MM.1S (cell line): ENCODE data around the gene CYYR1.

Experiments used
- DNase-seq: peaks from one replicate; pipeline ENCODE4 v3.0.0-alpha.2; 2015
- H2AFZ ChIP-seq: fragments of 300-600 bp; sonication (generic); 2 replicates; pipeline ENCODE4 v1.6.0; 2016; ENCODE audit warnings: antibody characterized with exemption, low read length
- H3F3A ChIP-seq: fragments of 300-600 bp; sonication (generic); 2 replicates; pipeline ENCODE4 v1.6.1; 2016; ENCODE audit warnings: mild to moderate bottlenecking, antibody characterized with exemption, low read length, moderate library complexity, mixed read lengths; ENCODE audit not compliant: insufficient read depth
- H3K27ac ChIP-seq: fragments of 300-600 bp; sonication (generic); 2 replicates; pipeline ENCODE4 v1.5.1; 2016; ENCODE audit warnings: mild to moderate bottlenecking, low read length
- H3K27me3 ChIP-seq: fragments of 300-600 bp; sonication (generic); replicated peaks from 2 replicates; pipeline ENCODE4 v1.6.0; 2016; ENCODE audit warnings: low read length; ENCODE audit not compliant: insufficient read depth
- H3K36me3 ChIP-seq: fragments of 300-600 bp; sonication (generic); replicated peaks from 2 replicates; pipeline ENCODE4 v1.6.1; 2016; ENCODE audit warnings: mild to moderate bottlenecking, low read length, mixed read lengths; ENCODE audit not compliant: insufficient read depth
- H3K4me1 ChIP-seq: fragments of 300-600 bp; sonication (generic); 2 replicates; pipeline ENCODE4 v1.6.1; 2016; ENCODE audit warnings: low read length, mixed read lengths
- H3K4me2 ChIP-seq: fragments of 300-600 bp; sonication (generic); 2 replicates; pipeline ENCODE4 v1.6.0; 2016; ENCODE audit warnings: low read depth, low read length
- H3K4me3 ChIP-seq: fragments of 300-600 bp; sonication (generic); 2 replicates; pipeline ENCODE4 v1.5.1; 2016; ENCODE audit warnings: low read length, mixed read lengths
- H3K79me2 ChIP-seq: fragments of 300-600 bp; sonication (generic); 2 replicates; pipeline ENCODE4 v1.6.1; 2016; ENCODE audit warnings: mixed run types, low read length, mixed read lengths
- H3K9ac ChIP-seq: fragments of 300-600 bp; sonication (generic); 2 replicates; pipeline ENCODE4 v1.6.1; 2016; ENCODE audit warnings: low read length, mixed read lengths
- H3K9me2 ChIP-seq: fragments of 300-600 bp; sonication (generic); replicated peaks from 2 replicates; pipeline ENCODE4 v1.6.1; 2016; ENCODE audit warnings: mild to moderate bottlenecking, low read length, mixed read lengths; ENCODE audit not compliant: insufficient read depth
- H3K9me3 ChIP-seq: fragments of 300-600 bp; sonication (generic); replicated peaks from 2 replicates; pipeline ENCODE4 v1.6.1; 2016; ENCODE audit warnings: mild to moderate bottlenecking, low read length, mixed read lengths; ENCODE audit not compliant: insufficient read depth
- H4K20me1 ChIP-seq: fragments of 300-600 bp; sonication (generic); 2 replicates; pipeline ENCODE4 v1.6.1; 2016; ENCODE audit warnings: mild to moderate bottlenecking, low read length, moderate library complexity, mixed read lengths; ENCODE audit not compliant: insufficient read depth
- EZH2 ChIP-seq: fragments of 300-600 bp; sonication (generic); optimal IDR thresholded peaks from 2 replicates; pipeline ENCODE3; 2017; ENCODE audit warnings: low read depth, mild to moderate bottlenecking, antibody characterized with exemption, low read length, mixed read lengths
- EZH2phosphoT487 ChIP-seq: fragments of 300-600 bp; sonication (generic); IDR thresholded peaks from 2 replicates; pipeline ENCODE4 v1.6.1; 2018; ENCODE audit warnings: antibody characterized with exemption, low read length
- TF ChIP-seq, protein P1 (sequence below): fragments of 300-600 bp; sonication (generic); IDR thresholded peaks from 2 replicates; pipeline ENCODE4 v1.5.1; 2016; ENCODE audit warnings: antibody characterized with exemption, low read length, mixed read lengths

The CYYR1 gene

DNA sequence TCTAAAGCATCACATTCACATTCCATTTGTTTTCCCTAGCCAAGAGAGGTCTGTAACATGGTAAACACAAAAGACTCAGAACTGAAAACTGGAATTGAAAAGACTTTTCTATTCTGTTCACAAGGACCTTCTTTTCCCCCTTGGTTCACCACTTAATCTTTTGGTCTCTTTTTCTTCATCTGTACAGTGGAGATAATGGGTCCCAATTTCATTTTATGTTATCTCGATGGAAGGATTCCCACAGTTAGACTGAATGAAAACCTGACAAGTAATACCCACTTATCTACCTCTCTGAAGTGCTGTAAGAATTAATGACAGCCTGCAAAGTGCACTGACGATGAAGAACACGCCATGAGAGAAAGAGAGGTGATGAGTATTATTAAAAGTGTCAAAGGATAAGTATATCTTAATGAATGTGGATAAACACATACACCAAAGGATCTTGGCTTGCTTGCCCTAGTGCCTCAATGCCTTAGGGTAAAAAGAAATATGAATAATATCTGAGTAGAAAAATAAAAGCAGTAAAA lies 71.5 kb downstream of the CYYR1 start:
- H3K27ac ChIP-seq = no peak overlapping the region
- no peak overlapping the region for H2AFZ ChIP-seq
- no peaks in the 10 kb centered on the region for H3K9me2 ChIP-seq
- no peaks in the 10 kb centered on the region for H3F3A ChIP-seq
- H3K4me1 ChIP-seq = no peaks in the 10 kb centered on the region
- no peak for DNase-seq
- no peaks in the 10 kb centered on the region for H3K36me3 ChIP-seq
- no peaks in the 10 kb centered on the region for H4K20me1 ChIP-seq
- TF ChIP-seq EZH2phosphoT487 = no peak
- no peak for TF ChIP-seq EZH2
- H3K27me3 ChIP-seq = no peaks in the 10 kb centered on the region
- no peak overlapping the region for H3K4me2 ChIP-seq
- no peaks in the 10 kb centered on the region for H3K9me3 ChIP-seq
- no peaks in the 10 kb centered on the region for H3K79me2 ChIP-seq
- no peak overlapping the region for H3K4me3 ChIP-seq
- H3K9ac ChIP-seq = no peak overlapping the region

DNA sequence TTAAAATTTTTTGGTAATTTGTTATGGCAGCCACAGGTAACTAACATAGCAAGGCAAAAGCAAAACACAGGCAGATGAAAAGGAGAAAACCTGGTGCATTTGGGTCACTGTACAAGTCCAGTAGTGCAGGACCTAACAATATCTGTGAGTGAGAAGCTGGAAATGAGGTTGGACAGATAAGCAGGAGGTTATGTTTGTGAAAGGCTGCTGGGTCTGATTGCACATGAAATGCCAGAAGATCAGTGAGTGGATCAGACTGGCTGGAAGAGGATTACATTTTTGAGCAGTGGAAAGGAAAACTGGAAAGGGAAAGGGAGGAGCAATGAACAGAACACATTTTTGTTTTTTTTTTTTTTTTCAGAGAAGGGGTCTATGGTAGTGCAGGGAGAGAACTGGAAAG lies 73.6 kb downstream of the CYYR1 start:
- H3K9me2 ChIP-seq = no peaks in the 10 kb centered on the region
- H3K4me2 ChIP-seq = no peak overlapping the region
- no peaks in the 10 kb centered on the region for H3K27me3 ChIP-seq
- TF ChIP-seq EZH2 (no peak), EZH2phosphoT487 (no peak)
- TF ChIP-seq, protein P1, sequence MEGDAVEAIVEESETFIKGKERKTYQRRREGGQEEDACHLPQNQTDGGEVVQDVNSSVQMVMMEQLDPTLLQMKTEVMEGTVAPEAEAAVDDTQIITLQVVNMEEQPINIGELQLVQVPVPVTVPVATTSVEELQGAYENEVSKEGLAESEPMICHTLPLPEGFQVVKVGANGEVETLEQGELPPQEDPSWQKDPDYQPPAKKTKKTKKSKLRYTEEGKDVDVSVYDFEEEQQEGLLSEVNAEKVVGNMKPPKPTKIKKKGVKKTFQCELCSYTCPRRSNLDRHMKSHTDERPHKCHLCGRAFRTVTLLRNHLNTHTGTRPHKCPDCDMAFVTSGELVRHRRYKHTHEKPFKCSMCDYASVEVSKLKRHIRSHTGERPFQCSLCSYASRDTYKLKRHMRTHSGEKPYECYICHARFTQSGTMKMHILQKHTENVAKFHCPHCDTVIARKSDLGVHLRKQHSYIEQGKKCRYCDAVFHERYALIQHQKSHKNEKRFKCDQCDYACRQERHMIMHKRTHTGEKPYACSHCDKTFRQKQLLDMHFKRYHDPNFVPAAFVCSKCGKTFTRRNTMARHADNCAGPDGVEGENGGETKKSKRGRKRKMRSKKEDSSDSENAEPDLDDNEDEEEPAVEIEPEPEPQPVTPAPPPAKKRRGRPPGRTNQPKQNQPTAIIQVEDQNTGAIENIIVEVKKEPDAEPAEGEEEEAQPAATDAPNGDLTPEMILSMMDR = no peak
- H3K9me3 ChIP-seq = no peaks in the 10 kb centered on the region
- no peak overlapping the region for H3K27ac ChIP-seq
- no peaks in the 10 kb centered on the region for H3F3A ChIP-seq
- H3K4me3 ChIP-seq = no peak overlapping the region
- H3K9ac ChIP-seq = no peak overlapping the region
- H3K79me2 ChIP-seq = no peaks in the 10 kb centered on the region
- H2AFZ ChIP-seq = no peak overlapping the region
- H3K4me1 ChIP-seq = no peaks in the 10 kb centered on the region
- H3K36me3 ChIP-seq = no peaks in the 10 kb centered on the region
- H4K20me1 ChIP-seq = no peaks in the 10 kb centered on the region
- no peak for DNase-seq

DNA sequence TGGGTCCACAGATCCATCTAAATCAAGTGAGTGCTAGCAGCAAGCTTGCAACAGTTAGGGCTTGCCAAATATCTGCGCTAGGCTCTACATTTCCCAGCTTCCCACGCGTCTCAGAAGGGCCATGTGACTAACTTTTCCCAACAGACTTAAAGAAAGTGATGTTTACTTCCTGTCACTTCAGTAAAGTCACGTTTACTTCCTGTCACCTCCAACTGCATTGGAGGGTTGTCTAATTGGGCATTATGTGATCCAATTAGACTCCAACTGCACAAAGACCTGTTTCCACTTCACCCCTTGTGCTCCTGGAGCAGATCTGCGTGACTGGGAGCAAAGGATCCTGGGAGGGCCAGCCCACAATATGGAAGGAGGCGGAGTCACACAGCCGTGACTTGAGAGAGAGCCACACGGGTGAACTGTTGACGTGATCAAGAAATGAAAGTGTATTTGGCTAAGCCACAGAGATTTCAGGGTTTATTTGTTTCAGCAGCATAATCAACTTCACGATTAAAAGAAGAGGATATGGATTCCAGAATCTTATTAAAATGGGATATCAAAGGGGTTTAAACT lies 77.7 kb downstream of the CYYR1 start:
- H3F3A ChIP-seq = no peaks in the 10 kb centered on the region
- peak overlapping the region; percentile 3; the same call in 1 of the 2 replicates for H3K4me2 ChIP-seq
- H4K20me1 ChIP-seq = no peaks in the 10 kb centered on the region
- H2AFZ ChIP-seq = peak overlapping the region; percentile 64
- no peaks in the 10 kb centered on the region for H3K36me3 ChIP-seq
- DNase-seq = no peak
- no peaks in the 10 kb centered on the region for H3K27me3 ChIP-seq
- no peaks in the 10 kb centered on the region for H3K9me3 ChIP-seq
- H3K4me3 ChIP-seq = peak overlapping the region; percentile 23; the same call in 1 of the 2 replicates
- H3K9me2 ChIP-seq = no peaks in the 10 kb centered on the region
- no peaks in the 10 kb centered on the region for H3K4me1 ChIP-seq
- H3K27ac ChIP-seq = no peak overlapping the region
- TF ChIP-seq, protein P1 = no peak
- TF ChIP-seq EZH2phosphoT487 (no peak), EZH2 (no peak)
- no peak overlapping the region for H3K9ac ChIP-seq
- H3K79me2 ChIP-seq = no peaks in the 10 kb centered on the region

DNA sequence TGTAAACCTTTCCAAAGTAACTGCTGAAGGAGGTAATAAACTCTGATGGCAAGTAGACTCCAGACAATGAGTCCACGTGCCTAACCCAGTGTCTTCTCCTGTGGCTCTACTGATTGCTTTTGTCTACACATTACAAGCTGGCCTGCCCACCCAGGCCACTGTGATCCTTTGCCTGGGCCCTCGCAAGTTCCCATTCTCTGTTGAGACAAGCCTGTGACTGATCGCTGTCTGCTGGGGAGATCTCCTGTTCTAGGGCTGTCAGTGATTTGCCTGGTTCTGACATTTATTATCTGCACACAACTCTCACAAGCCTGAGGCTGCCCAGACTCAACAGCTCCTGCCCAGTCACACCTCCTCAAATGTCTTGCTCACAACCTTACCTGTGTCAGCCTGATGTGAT lies 81.4 kb downstream of the CYYR1 start:
- no peak overlapping the region for H2AFZ ChIP-seq
- no peaks in the 10 kb centered on the region for H3K79me2 ChIP-seq
- no peak overlapping the region for H3K4me3 ChIP-seq
- no peaks in the 10 kb centered on the region for H3K4me1 ChIP-seq
- no peaks in the 10 kb centered on the region for H3K9me2 ChIP-seq
- H3K9ac ChIP-seq = no peak overlapping the region
- no peaks in the 10 kb centered on the region for H3K27me3 ChIP-seq
- no peaks in the 10 kb centered on the region for H4K20me1 ChIP-seq
- no peaks in the 10 kb centered on the region for H3K9me3 ChIP-seq
- H3K36me3 ChIP-seq = no peaks in the 10 kb centered on the region
- no peak overlapping the region for H3K27ac ChIP-seq
- no peak for DNase-seq
- TF ChIP-seq, protein P1 = no peak
- TF ChIP-seq EZH2 (no peak), EZH2phosphoT487 (no peak)
- H3F3A ChIP-seq = no peaks in the 10 kb centered on the region
- no peak overlapping the region for H3K4me2 ChIP-seq
